Hepatocyte (in vitro differentiated cells): ENCODE measurements around the gene WDR1. TPM values are rescaled to one million over a fixed set of nuclear protein-coding genes. Genes with fewer than 3 reads are reported as not detected.

ENCODE experiments used
- DNase-seq: peaks from one replicate; pipeline ENCODE4 v3.0.0-alpha.2; 2016; ENCODE audit warnings: low spot score
- H2AFZ ChIP-seq: fragments of 200-600 bp; sonication (generic); 2 replicates; pipeline ENCODE4 v1.6.0; 2016; ENCODE audit warnings: antibody characterized with exemption, mild to moderate bottlenecking
- H3K27ac ChIP-seq: fragments of 200-600 bp; sonication (generic); 2 replicates; pipeline ENCODE4 v1.5.1; 2016; ENCODE audit warnings: mild to moderate bottlenecking
- H3K27me3 ChIP-seq: fragments of 200-600 bp; sonication (generic); 2 replicates; pipeline ENCODE4 v1.6.1; 2016
- H3K36me3 ChIP-seq: fragments of 200-600 bp; sonication (generic); replicated peaks from 2 replicates; pipeline ENCODE4 v1.5.1; 2016; ENCODE audit warnings: low read depth; ENCODE audit not compliant: insufficient read depth
- H3K4me1 ChIP-seq: fragments of 200-600 bp; sonication (generic); 2 replicates; pipeline ENCODE4 v1.5.1; 2016; ENCODE audit warnings: mild to moderate bottlenecking, moderate library complexity; ENCODE audit not compliant: insufficient read depth
- H3K4me2 ChIP-seq: fragments of 200-600 bp; sonication (generic); 2 replicates; pipeline ENCODE4 v1.6.0; 2016
- H3K4me3 ChIP-seq: fragments of 200-600 bp; sonication (generic); 2 replicates; pipeline ENCODE4 v1.5.1; 2016; ENCODE audit warnings: mild to moderate bottlenecking
- H3K79me2 ChIP-seq: fragments of 200-600 bp; sonication (generic); 2 replicates; pipeline ENCODE4 v1.6.0; 2017; ENCODE audit warnings: mild to moderate bottlenecking
- H3K9me2 ChIP-seq: fragments of 200-600 bp; sonication (generic); replicated peaks from 2 replicates; pipeline ENCODE4 v1.6.0; 2017; ENCODE audit warnings: mild to moderate bottlenecking; ENCODE audit not compliant: insufficient read depth
- H3K9me3 ChIP-seq: fragments of 200-600 bp; sonication (generic); 2 replicates; pipeline ENCODE4 v1.5.1; 2016; ENCODE audit warnings: low read depth, mild to moderate bottlenecking
- H4K20me1 ChIP-seq: fragments of 200-600 bp; sonication (generic); 2 replicates; pipeline ENCODE4 v1.6.0; 2016; ENCODE audit warnings: mild to moderate bottlenecking; ENCODE audit not compliant: insufficient read depth, poor library complexity, severe bottlenecking
- EZH2 ChIP-seq: fragments of 200-600 bp; sonication (generic); IDR thresholded peaks from 2 replicates; pipeline ENCODE4 v1.6.1; 2016; ENCODE audit warnings: antibody characterized with exemption, mild to moderate bottlenecking, borderline replicate concordance
- EZH2phosphoT487 ChIP-seq: fragments of 200-600 bp; sonication (generic); IDR thresholded peaks from one replicate; pipeline ENCODE4 v1.6.1; 2018; ENCODE audit warnings: antibody characterized with exemption, mild to moderate bottlenecking, low read depth, moderate library complexity; ENCODE audit not compliant: unreplicated experiment, severe bottlenecking
- WGBS: methylation state at CpG from one replicate; pipeline ENCODE4 v1.1.6; 2016; ENCODE audit warnings: low lambda C conversion rate; ENCODE audit errors: missing lambda C conversion rate; 5-methylcytosine and 5-hydroxymethylcytosine counted together
- polyA plus RNA-seq: library from polyadenylated mRNA; unstranded; fragments of >200 nt; fragmentation: Nextera tagmentation; extraction: Ambion mirVana; gene quantifications from 2 replicates; pipeline ENCODE4 v1.2.1, GENCODE V29; 2016
- total RNA-seq: library from RNA; depleted of rRNA; stranded (reverse); fragments of >200 nt; gene quantifications from 2 replicates; pipeline ENCODE4 v1.2.3, GENCODE V29; 2014
- TF ChIP-seq, protein P1 (sequence below): fragments of 200-600 bp; sonication (generic); IDR thresholded peaks from 2 replicates; pipeline ENCODE4 v1.5.1; 2016; ENCODE audit warnings: antibody characterized with exemption, mild to moderate bottlenecking; ENCODE audit not compliant: poor library complexity

The WDR1 gene
- total and polyA plus RNA-seq, 2 experiments from 2014 or later, result 176 to 179 TPM

DNA sequence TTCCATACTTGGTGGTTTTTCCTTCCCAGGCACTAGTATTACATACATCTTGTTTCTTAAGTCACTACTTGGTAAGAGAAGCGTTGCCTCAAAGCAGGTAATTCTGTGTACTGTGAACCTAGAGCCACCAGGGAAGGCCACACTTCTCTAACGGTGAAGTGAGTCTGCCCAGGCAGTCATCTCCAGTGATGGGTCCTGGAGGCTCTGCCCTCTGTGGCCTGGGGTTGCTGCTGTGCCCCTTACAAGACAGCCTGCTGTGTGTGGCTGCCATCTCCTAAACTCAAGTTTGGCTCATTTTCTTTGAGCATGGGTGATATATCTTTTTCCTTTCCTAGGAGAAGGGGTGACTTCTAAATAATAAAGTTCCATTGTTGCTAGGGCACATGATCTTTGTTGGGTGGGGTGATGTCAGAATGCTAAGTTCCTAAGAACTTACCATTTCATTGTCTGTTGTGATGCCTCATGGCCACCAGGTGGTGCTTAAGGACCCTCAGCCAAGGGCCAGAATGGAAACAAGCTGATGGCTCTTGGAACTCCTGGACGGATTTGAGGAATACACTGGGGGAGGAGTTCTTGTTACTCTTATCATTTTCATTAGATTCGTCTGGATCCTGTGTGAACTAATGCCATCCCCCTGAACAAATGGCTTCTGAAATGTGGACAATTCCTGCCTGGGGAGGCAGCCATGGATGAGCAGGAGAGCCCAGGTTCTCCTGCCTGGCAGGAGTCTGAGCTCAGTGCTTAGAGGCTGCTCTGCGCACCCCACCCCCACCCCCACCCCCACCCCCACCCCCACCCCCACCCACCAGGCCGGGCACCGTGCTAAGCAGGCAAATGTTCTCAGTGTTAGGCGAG lies 41.1 kb upstream of the WDR1 start:
- Histone ChIP-seq H3K9me2 (no peaks in the 10 kb centered on the region), H3K36me3 (no peaks in the 10 kb centered on the region), H3K4me3 (no peak overlapping the region), H3K4me2 (peak overlapping the region; percentile 33), H2AFZ (no peak overlapping the region), H3K4me1 (peaks cover 9% of the 10 kb centered on the region), H3K27ac (peak overlapping the region; percentile 90), H3K79me2 (no peaks in the 10 kb centered on the region), H3K27me3 (no peaks in the 10 kb centered on the region), H4K20me1 (no peaks in the 10 kb centered on the region), H3K9me3 (no peaks in the 10 kb centered on the region)
- WGBS, result 27% methylated on average over 8 of the region's 8 CpGs
- peak; percentile 88 for DNase-seq
- no peak for TF ChIP-seq EZH2phosphoT487
- TF ChIP-seq, protein P1, sequence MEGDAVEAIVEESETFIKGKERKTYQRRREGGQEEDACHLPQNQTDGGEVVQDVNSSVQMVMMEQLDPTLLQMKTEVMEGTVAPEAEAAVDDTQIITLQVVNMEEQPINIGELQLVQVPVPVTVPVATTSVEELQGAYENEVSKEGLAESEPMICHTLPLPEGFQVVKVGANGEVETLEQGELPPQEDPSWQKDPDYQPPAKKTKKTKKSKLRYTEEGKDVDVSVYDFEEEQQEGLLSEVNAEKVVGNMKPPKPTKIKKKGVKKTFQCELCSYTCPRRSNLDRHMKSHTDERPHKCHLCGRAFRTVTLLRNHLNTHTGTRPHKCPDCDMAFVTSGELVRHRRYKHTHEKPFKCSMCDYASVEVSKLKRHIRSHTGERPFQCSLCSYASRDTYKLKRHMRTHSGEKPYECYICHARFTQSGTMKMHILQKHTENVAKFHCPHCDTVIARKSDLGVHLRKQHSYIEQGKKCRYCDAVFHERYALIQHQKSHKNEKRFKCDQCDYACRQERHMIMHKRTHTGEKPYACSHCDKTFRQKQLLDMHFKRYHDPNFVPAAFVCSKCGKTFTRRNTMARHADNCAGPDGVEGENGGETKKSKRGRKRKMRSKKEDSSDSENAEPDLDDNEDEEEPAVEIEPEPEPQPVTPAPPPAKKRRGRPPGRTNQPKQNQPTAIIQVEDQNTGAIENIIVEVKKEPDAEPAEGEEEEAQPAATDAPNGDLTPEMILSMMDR, result peak; percentile 77

DNA sequence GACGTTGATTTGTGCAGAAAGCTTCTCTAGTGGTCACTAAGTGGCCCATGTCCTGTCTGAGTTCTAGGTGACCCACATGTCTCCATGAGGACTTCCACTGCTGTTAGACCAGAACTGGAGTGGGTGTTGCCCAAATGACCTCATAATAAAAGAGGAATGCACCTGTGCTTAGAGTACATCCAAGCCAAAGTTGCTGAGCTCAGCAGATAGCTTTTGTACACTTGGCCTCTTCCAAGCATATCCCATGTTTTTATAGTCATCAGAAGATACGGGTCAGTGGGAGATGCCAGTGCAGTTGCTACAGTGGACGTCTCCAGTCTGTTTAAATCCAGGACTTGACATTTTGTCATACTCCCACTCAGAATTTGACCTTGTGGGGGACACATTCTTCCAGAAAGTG lies 37.6 kb upstream of the WDR1 start:
- Histone ChIP-seq H3K27me3 (no peaks in the 10 kb centered on the region), H3K79me2 (no peaks in the 10 kb centered on the region), H3K4me1 (peaks cover 8% of the 10 kb centered on the region), H3K27ac (no peak overlapping the region), H3K9me2 (no peaks in the 10 kb centered on the region), H2AFZ (no peak overlapping the region), H3K36me3 (no peaks in the 10 kb centered on the region), H3K4me3 (no peak overlapping the region), H3K4me2 (no peak overlapping the region), H4K20me1 (no peaks in the 10 kb centered on the region), H3K9me3 (no peaks in the 10 kb centered on the region)
- TF ChIP-seq, protein P1, result no peak
- no peak for TF ChIP-seq EZH2phosphoT487
- TF ChIP-seq EZH2, result no peak
- DNase-seq, result no peak
- WGBS, result 73% methylated on average over 3 of the region's 3 CpGs

DNA sequence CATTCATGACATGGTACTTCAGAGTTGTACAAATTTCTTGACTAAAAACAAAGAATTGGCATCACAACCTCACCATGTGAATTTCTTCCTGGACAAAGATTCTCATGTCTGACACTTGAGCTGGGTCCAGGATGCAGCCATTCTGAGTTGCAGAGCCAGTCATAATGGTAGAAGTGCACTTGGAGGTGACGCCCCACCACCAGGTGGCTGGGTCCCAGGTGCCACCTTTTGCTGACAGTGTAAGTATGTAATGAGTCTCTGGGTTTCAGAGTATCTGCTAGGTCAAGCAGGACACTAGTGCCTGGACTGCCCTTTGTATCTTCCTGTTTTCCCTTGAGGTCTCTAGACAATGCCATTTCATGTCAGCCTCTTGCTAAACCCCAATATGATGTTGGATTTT lies 36.6 kb upstream of the WDR1 start:
- Histone ChIP-seq H3K27me3 (no peaks in the 10 kb centered on the region), H3K4me2 (no peak overlapping the region), H3K9me3 (no peaks in the 10 kb centered on the region), H3K36me3 (no peaks in the 10 kb centered on the region), H4K20me1 (no peaks in the 10 kb centered on the region), H3K27ac (no peak overlapping the region), H2AFZ (no peak overlapping the region), H3K4me1 (no peaks in the 10 kb centered on the region), H3K4me3 (no peak overlapping the region), H3K79me2 (no peaks in the 10 kb centered on the region), H3K9me2 (no peaks in the 10 kb centered on the region)
- DNase-seq, result no peak
- 86% methylated on average over 1 of the region's 1 CpG for WGBS
- no peak for TF ChIP-seq EZH2
- TF ChIP-seq, protein P1, result no peak
- TF ChIP-seq EZH2phosphoT487, result no peak
